ENCODE measurements around the gene TLDC2. TPM values are rescaled to one million over a fixed set of nuclear protein-coding genes. Genes with fewer than 3 reads are reported as not detected.

The TLDC2 gene
- total RNA-seq, 1 experiment from 2014 or later = 0.25 TPM

DNA sequence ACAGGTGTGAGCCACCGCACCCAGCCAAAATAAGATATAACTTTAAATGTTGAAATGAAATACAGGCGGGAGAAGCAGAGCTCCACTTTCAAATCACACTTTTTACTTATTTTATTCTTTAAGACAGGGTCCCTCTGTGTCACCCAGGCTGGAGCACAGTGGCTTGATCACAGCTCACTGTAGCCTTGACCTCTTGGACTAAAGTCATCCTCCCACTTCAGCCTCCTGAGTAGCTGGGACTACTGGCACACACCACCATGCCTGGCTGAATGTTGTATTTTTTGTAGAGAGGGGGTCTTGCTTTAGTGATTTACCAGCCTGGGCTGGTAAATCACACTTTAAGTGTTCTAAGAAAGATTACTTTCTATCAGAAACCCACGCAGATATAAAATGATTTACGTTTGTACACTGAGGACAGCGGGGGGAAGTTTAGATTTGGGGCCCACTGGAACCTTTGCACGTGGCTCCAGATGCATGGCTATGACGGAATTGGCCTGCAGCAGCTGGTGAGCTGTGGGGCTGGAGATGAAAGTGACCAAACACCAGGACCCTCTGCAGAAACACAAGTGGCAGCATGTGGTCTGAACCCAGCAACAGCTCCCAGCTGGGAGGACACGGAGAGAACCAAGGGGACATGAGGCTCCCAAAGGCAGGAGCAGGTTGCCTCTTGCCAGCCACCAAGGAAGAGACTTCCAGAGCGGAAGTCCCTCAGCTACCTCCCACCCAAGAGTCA is 26.4 kb upstream of the TLDC2 start:
- no peak for DNase-seq (ENCODE audit: low spot score)

DNA sequence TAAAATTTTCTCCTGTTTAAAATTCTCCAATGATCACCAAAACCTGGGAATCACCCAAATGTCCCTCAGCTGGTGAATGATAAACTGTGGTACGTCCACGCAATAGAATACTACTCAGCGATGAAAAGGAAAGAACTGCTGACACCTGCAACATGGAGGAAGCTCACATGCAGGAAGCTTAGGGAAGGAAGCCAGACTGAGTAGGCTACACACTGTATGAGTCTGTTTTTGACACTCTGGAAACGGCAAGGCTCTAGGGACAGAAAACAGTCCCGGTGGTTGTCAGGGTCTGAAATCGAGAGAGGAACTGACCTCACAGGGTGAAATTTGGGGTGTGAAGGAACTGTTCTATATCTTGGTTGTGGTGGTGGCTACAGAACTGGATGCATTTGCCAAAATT is 25.2 kb upstream of the TLDC2 start:
- DNase-seq (ENCODE audit: low spot score) = no peak

DNA sequence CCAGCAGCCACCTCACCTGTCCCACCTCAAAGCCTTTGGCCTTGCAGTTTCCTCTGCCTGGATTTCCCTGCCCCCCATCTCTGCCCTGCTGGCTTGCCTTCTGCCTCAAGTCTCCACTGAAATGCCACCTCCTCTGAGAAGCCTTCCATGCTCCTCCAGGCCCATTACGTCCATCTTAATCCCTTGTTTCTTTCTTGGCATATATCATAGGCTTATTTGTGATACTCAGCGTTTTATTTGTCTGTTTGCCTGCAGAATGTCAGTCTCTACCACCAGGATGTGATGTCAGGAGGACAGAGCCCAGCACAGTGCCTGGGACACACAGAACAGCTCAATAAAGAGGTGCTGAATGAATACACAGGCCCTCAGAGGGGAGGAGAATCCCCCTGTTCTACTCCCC is 24.4 kb upstream of the TLDC2 start:
- DNase-seq (ENCODE audit: low spot score) = no peak

DNA sequence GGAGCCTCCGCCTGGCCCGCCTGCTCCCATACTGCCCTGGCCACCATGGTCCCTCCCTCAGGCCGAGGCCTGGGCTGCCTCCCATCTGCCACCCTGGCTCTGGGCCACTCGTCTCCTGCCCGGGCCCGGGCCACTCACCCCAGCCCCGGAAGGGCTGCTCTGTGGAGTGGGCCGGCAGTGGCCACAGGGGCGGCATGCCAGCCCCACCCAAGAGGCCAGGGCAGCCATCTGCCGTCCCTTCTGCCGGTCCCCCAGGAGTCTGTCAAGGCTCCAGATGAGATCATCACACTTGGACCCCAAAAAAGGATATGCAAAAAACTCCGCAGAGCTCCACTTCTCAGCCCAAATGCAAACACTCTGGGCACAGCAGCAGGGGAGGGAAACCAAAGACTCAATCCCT is 23.8 kb upstream of the TLDC2 start:
- no peak for DNase-seq (ENCODE audit: low spot score)

DNA sequence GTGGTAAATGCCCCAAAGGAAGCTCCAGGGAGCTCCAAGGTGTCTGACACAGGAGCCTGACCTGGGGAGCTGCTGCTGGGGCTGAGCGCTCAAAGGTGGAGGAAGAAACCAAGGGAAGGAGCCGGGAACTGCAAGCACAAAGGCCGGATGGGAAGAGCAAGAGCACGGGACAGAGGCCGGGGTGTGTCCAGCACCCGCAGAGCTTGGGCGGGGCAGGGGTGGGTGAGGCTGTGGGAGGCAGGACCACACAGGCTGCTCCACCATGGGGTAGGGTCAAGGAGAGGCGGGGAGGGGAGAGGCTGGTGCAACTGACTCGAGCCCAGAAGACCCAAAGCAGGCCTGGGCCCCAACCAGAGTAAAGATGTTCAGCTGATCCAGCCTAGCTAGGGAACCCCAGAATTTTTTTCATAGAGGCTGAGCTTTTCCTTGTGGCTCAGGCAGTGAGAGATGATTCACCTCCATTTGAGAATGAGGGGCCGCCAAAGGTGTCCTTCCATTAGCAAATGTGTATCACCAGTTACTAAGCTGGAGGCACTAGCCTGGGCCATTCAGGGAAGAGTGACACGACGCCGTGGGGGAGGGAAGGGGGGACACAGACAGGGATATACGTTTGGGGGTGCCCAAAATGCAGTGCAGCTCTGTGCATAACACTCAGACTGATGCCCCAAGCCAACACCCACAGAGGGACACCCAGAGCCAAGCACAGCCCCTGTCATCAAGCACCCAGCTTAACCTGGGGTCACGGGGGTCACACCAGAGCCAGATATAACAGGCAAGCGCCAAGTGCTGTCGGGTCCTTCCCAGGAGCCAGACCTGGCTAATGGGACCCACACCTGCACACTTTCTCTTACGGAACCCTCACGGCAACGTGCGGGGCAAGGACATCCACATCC is 21.3 kb upstream of the TLDC2 start:
- DNase-seq (ENCODE audit: low spot score) = no peak

DNA sequence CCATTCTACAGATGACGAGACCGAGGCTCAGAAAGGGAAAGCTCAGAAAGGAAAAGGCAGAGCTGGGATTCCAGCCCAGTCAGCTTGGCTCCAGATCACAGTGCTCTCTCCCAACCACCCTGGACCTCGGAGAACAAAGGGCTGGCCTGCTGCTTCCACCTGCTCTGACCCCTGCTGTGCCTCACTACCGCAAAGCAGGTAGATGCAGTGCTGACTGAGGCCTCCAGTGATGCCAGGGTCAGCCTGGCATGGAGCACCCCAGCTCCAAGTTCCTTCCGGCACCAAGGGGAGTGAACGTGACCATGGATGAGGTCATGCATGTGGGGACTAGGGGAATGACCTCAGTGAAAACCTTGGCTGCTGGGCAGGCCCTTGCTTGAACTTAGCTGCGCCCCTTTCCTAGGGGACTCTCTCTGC is 20.7 kb upstream of the TLDC2 start:
- DNase-seq (ENCODE audit: low spot score) = no peak

DNA sequence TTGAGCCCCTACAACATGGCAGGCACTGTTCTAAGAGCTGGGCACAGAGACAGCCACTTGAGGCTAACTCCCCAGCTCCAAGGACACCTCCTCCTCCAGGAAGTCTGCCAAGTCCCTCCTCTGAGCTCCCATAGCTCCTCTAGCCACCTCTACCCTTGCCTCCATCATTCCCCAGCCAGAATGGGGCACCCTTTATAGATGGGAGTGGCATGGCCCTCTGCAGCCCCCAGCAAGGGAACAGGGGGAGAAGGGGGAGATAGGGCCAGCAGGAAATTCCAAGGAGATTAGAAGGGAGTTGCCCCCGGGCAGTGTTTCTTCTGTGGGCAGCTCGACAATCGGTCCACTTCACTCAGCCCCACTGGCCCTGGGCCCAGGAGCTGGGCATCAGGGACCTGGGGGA is 19.7 kb upstream of the TLDC2 start:
- no peak for DNase-seq (ENCODE audit: low spot score)

DNA sequence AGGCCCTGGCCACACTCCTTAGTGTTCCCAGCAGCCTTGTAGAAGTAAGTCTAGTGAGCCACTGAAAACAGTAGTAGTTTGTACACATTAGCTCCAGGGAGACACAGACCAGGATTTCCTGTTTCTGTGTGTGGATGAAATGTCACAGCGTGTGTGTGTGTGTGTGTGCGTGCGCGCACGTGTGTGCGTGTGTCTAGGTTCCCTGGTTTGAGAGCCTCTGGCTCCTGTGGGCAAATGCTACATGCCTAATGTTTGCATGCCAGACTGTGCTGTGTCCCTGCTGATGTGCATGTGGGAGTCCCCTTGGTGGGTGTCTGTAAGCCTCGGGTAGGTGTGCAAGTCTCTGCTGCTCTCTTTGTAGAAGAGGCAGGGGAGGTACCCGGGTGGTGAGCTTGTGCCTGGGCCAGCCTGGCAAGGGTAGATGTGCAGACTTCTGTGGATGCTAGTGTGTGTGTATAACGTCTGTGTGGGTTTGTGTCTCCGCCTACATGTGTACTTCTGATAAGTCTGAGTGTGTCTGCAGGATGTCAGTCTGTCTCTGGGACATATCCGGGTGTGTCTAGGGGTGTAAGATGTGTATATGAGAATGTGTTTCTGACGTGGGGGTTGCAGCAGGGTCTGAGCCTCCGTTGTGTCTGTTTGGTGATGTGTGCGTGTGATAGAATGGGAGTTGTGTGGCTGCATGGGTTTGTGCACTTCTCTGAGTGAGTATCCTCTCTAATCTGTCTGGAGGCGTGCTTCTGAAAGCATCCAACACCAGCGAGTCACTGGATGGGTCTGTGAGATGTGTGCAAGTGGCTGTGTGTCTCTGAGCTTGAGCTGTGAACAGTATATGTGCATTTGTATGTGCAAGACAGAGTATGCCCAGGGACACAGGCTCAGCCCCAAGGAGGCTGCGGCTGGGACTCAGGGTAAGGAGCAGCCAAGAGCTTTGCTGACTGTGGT is 19.0 kb upstream of the TLDC2 start:
- DNase-seq (ENCODE audit: low spot score) = no peak

DNA sequence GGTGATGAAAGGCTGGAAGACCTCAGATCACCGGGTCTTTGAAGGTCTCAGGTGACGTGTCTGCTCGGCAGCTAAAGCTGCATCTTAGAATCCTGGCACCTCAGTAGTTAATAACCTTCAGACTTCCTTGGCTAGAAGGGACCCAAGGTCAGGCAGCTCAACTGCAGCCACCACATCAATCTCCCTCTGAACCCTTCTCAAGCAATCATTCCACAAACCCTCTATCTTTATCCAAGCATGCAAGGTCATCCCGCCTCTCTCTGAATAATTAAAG is 16.7 kb upstream of the TLDC2 start:
- no peak for DNase-seq (ENCODE audit: low spot score)

DNA sequence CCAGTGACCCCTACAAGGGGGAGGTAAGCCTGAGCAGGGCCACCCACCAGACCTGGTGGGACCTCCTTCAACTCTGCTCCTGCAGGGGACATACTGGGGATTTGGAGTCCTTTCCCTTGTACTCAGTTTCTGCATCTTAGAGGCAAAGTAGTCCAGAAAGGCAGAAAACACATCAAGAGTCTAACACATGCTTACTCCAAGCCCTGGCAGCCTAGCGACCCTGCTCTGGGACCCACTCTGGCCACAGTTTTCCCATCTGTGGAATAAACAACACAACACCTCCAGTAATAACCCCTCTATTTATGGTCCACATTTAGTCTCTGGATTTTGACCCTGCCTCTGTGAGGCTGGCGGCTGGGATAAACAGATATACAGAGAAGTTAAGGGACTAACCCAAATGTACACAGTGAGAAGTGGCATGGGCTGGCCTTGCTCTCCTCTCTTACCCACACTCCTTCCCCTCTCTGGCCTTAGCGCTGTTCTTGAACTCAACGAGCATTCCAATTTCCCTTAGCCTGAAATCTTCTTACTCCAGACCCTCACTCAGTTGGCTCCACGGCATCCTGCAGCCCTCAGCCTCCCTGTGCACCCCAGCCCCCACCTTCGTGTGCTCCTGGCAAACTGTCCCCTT is 16.1 kb upstream of the TLDC2 start:
- DNase-seq (ENCODE audit: low spot score) = no peak

DNA sequence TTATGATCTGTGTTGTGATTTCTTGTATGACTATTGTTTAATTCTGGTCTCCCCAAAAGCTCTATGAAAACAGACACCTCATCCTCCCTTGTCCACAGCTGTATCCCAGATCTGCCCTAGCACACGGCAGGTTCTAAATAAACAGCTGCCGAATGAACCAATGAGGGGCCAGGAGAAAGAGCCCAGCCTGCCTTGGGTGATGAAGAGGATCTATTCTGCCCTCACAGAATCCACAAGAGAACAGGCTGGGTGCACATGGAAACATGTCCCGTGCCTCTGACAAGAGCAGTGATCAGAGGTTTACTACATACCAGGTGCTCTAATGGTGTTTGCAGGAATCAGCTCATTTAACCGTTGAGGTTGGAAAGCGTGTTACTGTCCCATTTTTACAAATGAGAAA is 15.6 kb upstream of the TLDC2 start:
- no peak for DNase-seq (ENCODE audit: low spot score)

DNA sequence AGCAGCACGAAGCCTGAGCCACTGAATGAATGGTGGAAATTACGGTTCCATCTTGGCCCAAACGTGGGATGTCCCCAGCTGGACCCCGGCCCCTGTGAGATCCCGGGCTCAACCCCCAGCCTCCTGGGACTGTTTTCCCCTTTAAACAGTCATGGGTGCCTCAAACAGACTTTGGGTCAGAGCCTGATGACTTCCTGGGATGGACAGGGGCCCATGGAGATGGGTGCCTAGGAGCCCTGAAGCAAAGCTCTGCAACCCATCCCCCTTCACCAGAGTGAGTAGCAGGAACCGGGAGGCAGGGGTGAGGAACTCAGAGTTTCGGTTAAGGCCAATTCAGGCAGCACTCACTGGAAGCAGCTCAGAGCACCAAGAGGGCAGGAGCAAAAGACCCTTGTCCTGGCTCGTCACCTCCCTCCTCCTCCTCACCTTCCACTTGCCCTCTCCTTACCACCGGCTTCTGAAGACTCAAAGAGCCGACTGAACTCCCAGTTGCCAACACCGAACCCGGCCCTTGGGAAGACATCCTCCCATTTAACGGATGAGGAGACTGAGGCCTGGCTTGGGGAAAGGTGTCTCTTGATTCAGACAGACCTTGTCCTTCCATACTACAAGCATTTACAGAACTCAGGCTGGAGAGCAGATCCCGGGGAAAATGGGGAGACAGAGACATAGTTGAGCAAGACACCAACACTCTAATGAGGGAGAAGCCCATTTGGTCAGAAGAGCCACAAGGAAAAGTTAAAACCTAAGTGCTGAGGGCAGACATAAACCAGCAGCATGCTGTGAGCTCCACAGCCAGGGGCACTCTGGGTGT is 14.9 kb upstream of the TLDC2 start:
- DNase-seq (ENCODE audit: low spot score) = no peak

DNA sequence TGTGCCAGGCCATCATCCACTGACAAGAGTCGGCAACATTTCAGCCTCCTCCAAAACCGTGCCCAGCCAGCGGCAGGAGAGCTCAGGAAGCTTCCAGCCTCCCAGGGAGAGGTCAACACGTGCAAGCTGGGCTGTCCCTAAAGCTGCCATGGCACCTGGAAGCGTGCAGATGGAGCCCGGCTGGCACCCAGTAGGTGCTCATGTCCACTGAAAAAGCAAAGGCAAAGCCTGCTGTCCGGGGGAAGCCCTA is 14.4 kb upstream of the TLDC2 start:
- no peak for DNase-seq (ENCODE audit: low spot score)

DNA sequence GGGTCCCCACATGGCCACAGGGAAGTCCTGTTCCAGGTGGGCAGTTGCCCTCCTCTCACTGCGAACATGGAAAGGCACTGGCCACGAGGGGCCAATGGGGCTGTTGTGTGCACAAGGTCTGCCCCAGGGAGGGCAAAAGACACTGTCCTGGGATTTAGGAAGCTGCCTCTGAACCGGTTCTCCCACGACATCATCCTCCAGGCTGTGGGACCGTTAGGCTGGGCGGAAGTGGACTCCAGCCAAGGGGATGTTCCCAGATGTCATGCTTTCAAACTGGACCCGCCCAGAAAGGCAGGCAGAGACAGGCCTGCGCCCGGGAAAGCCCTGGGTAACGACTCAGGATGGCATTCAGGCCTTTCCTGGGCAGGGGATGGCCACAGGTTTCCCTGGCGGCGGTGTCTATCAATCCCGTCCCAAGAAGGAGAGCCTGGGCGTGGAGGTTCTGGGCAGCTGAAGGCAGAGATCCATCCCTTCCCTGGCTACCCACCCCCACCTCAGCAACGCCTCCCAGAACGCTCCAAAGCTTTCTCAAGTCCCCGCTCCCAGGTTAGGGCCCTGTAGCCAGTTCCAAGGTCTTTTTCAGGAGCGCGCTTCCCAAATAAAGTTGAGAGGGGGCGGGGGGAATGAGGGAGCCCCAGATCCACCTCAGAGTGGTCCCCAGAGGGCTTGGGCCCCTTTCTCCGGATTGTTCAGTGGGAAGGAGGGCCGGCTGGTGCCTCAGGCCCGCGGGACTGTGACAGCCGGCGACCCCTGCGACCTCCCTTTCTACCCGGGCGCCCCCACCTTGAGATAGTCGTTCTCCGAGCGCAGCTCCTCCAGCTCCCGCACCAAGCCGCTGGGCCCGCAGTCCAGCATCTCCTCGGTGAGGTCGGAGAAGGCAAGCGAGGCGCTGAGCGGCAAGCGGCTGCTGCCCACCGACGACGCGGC is 13.8 kb upstream of the TLDC2 start:
- DNase-seq (ENCODE audit: low spot score) = peak; percentile 73

DNA sequence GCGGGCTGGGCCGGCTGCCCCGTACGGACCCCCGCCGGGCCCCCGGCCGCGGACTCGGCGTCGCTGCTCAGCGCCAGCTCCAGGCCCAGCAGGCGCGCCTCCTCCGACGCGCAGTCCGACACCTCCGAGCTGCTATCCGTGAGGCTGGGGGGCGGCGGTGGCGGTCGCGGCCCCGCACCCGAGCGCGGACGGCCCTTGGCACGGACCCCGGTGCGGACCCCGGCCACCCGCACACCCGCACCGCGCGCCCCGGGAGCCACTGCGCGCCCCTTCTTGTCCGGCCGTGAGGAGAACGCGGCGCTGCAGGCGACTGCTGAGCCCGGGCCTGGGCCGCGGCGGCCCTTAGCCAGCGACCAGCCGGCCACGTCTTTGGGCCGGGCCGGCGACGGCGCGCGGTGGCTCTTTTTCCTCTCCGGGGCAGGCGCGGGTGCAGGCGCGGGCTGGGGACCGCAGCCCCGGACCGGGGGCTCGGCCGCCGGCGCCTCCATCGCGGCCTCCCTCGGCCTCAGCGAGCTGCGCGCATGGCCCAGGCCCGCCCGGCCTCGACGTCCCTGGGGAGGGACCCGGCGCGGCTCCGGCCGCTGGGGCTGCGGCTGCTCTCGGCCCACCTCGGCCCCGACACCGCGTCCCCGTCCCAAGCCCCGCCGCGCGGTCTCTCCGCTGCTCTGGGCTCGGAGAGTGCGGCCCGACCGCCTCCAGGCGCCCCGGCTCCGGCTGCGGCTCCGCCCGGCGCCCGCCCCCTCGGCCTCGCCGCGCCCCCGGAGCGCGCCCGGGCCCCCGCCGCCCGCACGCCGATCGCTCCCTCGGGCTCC is 12.9 kb upstream of the TLDC2 start:
- no peak for DNase-seq (ENCODE audit: low spot score)

DNA sequence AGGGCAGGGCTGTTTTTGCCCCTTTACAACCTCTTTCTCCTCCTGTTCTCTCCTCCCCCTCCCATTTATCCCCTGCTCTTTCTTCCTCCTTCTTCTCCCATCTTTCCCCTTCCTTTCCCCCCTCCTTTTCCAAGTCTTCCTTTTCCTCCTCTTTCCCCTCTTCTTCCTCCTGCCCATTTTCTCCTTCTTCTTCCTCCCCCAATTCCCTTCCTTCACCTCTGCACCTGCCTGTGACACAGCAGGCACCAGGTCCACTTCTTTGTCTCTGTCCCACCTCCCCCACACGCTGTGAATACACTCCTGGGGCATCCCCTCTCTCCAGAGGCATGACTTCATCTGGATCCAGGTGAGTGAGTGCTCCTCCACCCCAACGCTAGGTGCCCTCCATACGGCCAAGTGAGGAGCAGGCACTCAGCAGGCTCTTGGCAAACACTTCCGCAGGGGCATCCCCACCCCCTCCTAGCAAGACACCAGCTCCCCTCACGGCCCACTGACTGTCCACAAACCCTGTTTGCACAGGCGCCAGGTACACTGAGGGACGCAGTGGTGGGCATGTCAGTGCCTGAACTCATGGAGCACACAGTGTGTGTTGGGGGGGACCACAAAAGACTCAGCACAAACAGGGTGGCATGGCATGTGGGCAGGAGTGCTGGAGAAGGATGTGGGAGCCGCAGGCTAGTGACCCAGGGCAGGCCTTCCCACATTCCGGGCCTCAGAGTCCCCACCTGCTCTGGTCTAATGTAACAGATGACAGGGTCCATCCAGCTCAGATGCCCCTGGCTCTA is 10.7 kb upstream of the TLDC2 start:
- DNase-seq (ENCODE audit: low spot score) = no peak

DNA sequence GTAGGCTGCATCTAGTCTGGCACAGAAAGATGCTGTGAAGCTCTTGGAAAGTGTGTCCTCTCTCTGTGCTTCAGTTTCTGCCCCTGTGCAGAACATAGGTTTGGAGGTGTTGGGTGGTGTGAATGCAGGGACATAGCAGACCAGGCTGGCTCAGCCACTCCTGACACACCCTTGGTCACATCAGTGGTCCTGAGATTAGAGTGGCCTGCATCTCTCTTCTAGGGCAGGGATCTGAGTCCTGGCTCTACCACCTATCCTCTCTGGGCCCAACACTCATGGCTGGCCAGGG is 10.1 kb upstream of the TLDC2 start:
- DNase-seq (ENCODE audit: low spot score) = no peak

DNA sequence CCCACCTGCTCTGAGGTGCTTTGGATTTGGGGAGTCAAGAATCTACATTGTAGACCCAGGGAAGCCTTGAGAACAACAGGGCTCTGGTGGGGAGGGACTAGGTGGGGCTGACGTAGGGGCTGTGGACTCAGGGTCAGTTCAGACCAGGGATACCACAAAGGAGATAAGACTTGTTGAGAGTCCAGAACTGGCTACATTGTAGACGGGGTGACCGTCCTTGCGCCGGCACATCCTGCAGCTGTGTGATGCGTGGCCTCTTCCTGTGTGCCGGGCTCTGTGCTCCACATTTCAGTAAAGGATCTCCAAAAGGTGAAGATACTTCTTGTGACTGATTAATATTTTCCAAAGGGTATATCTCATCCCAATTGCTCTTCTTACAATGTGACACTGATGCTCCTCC is 9.8 kb upstream of the TLDC2 start:
- DNase-seq (ENCODE audit: low spot score) = no peak
